H9 (cell line): ENCODE data around the gene DCAF5. TPM values are rescaled to one million over a fixed set of nuclear protein-coding genes. Genes with fewer than 3 reads are reported as not detected.
"Not testable (repeated sequence)": the region's sequence is repeated elsewhere in the genome, so short reads cannot be mapped to it uniquely, and the experiment has no call there.

ENCODE experiments used
- DNase-seq: peaks from one replicate; pipeline ENCODE4 v3.0.0-alpha.2; 2017
- H2AFZ ChIP-seq: one replicate; pipeline ENCODE4 v1.6.1; 2013; ENCODE audit warnings: mild to moderate bottlenecking, low read length, control low read depth, moderate library complexity
- H2AK5ac ChIP-seq: 2 replicates; pipeline ENCODE4 v1.6.1; 2013; ENCODE audit warnings: low read length, control low read depth, mixed read lengths; ENCODE audit not compliant: insufficient read length
- H2BK120ac ChIP-seq: one replicate; pipeline ENCODE4 v1.6.1; 2013; ENCODE audit warnings: low read depth, mild to moderate bottlenecking, low read length, control low read depth, inconsistent platforms; ENCODE audit not compliant: poor library complexity, severe bottlenecking
- H2BK12ac ChIP-seq: 2 replicates; pipeline ENCODE4 v1.6.1; 2013; ENCODE audit warnings: low read length, control low read depth, mixed read lengths, low read depth; ENCODE audit not compliant: insufficient read length
- H2BK15ac ChIP-seq: 2 replicates; pipeline ENCODE4 v1.6.1; 2013; ENCODE audit warnings: low read depth, low read length, control low read depth
- H2BK20ac ChIP-seq: one replicate; pipeline ENCODE4 v1.6.1; 2013; ENCODE audit warnings: low read depth, mild to moderate bottlenecking, low read length, control low read depth, inconsistent platforms; ENCODE audit not compliant: poor library complexity, severe bottlenecking
- H2BK5ac ChIP-seq: 2 replicates; pipeline ENCODE4 v1.6.1; 2013; ENCODE audit warnings: low read length, control low read depth, mixed read lengths; ENCODE audit not compliant: insufficient read length
- H3K14ac ChIP-seq: 2 replicates; pipeline ENCODE4 v1.6.1; 2013; ENCODE audit warnings: low read length, control low read depth; ENCODE audit not compliant: insufficient read depth
- H3K18ac ChIP-seq: 2 replicates; pipeline ENCODE4 v1.6.1; 2013; ENCODE audit warnings: low read depth, mild to moderate bottlenecking, mixed read lengths, low read length, control low read depth; ENCODE audit not compliant: insufficient read length
- H3K23ac ChIP-seq: 2 replicates; pipeline ENCODE4 v1.6.1; 2013; ENCODE audit warnings: low read length, control low read depth, mixed read lengths, low read depth; ENCODE audit not compliant: insufficient read length
- H3K23me2 ChIP-seq: 2 replicates; pipeline ENCODE4 v1.6.1; 2013; ENCODE audit warnings: low read depth, mild to moderate bottlenecking, mixed read lengths, low read length, control low read depth; ENCODE audit not compliant: insufficient read length, poor library complexity, severe bottlenecking
- H3K27ac ChIP-seq: 2 replicates; pipeline ENCODE4 v1.5.1; 2013; ENCODE audit warnings: low read length, control low read depth, mixed read lengths, low read depth; ENCODE audit not compliant: insufficient read length
- H3K27me3 ChIP-seq: 2 replicates; pipeline ENCODE4 v1.6.1; 2013; ENCODE audit warnings: low read length, control low read depth, inconsistent platforms; ENCODE audit not compliant: insufficient read depth
- H3K4ac ChIP-seq: 2 replicates; pipeline ENCODE4 v1.6.1; 2013; ENCODE audit warnings: low read depth, mild to moderate bottlenecking, control low read depth, inconsistent platforms, low read length, moderate library complexity
- H3K4me1 ChIP-seq: 2 replicates; pipeline ENCODE4 v1.6.1; 2013; ENCODE audit warnings: low read length, control low read depth, inconsistent platforms; ENCODE audit not compliant: insufficient read depth
- H3K4me2 ChIP-seq: 2 replicates; pipeline ENCODE4 v1.6.1; 2013; ENCODE audit warnings: low read length, control low read depth, mixed read lengths; ENCODE audit not compliant: insufficient read length, insufficient read depth
- H3K56ac ChIP-seq: 2 replicates; pipeline ENCODE4 v1.6.1; 2013; ENCODE audit warnings: low read depth, mild to moderate bottlenecking, mixed read lengths, low read length, control low read depth; ENCODE audit not compliant: insufficient read length
- H3K79me1 ChIP-seq: 2 replicates; pipeline ENCODE4 v1.6.1; 2013; ENCODE audit warnings: low read depth, mild to moderate bottlenecking, moderate library complexity, low read length, control low read depth, inconsistent platforms; ENCODE audit not compliant: insufficient read depth, poor library complexity, severe bottlenecking
- H3K79me2 ChIP-seq: 2 replicates; pipeline ENCODE4 v1.6.1; 2013; ENCODE audit warnings: low read length, control low read depth, inconsistent platforms; ENCODE audit not compliant: insufficient read depth
- H3K9ac ChIP-seq: 2 replicates; pipeline ENCODE4 v1.6.1; 2013; ENCODE audit warnings: low read length, control low read depth, mixed read lengths; ENCODE audit not compliant: insufficient read length; ENCODE audit errors: extremely low read depth
- H3K9me3 ChIP-seq: one replicate; pipeline ENCODE4 v1.6.1; 2013; ENCODE audit warnings: low read depth, low read length, inconsistent platforms; ENCODE audit not compliant: control insufficient read depth
- H3T11ph ChIP-seq: one replicate; pipeline ENCODE4 v1.6.1; 2013; ENCODE audit warnings: mild to moderate bottlenecking, low read length, control low read depth, inconsistent platforms
- H4K20me1 ChIP-seq: one replicate; pipeline ENCODE4 v1.6.1; 2013; ENCODE audit not compliant: control insufficient read depth, insufficient read length, insufficient read depth
- H4K5ac ChIP-seq: 2 replicates; pipeline ENCODE4 v1.6.1; 2013; ENCODE audit warnings: low read depth, mild to moderate bottlenecking, mixed read lengths, low read length, control low read depth; ENCODE audit not compliant: insufficient read length
- H4K8ac ChIP-seq: replicated peaks from 2 replicates; pipeline ENCODE4 v1.6.1; 2013; ENCODE audit warnings: low read length, control low read depth, mixed read lengths, low read depth; ENCODE audit not compliant: insufficient read length
- H4K91ac ChIP-seq: 2 replicates; pipeline ENCODE4 v1.6.1; 2013; ENCODE audit warnings: low read depth, mild to moderate bottlenecking, moderate library complexity, mixed read lengths, low read length, control low read depth; ENCODE audit not compliant: insufficient read length
- H3K27ac Mint-ChIP-seq, 3 experiments: 2 replicates in 2 of 3; 3 replicates in 1 of 3; pipeline ENCODE4 v1.8.0; 2020 to 2021; ENCODE audit warnings: mixed read lengths in 3 of 3, mild to moderate bottlenecking in 1 of 3, moderate library complexity in 1 of 3
- H3K27me3 Mint-ChIP-seq: 2 replicates; pipeline ENCODE4 v1.8.0; 2021; ENCODE audit warnings: low read depth, mild to moderate bottlenecking, moderate library complexity, mixed read lengths
- H3K36me3 Mint-ChIP-seq, 3 experiments: 2 replicates in 2 of 3; 3 replicates in 1 of 3; pipeline ENCODE4 v1.8.0; 2020 to 2021; ENCODE audit warnings: low read depth in 3 of 3, mixed read lengths in 3 of 3; ENCODE audit not compliant: insufficient read depth in 1 of 3
- H3K4me1 Mint-ChIP-seq, 2 experiments: 2 replicates each; pipeline ENCODE4 v1.8.0; 2020; ENCODE audit warnings: mixed read lengths in 2 of 2
- H3K4me3 Mint-ChIP-seq, 2 experiments: 2 replicates in 1 of 2; 3 replicates in 1 of 2; pipeline ENCODE4 v1.8.0; 2020 to 2021; ENCODE audit warnings: mild to moderate bottlenecking in 2 of 2, mixed read lengths in 2 of 2, moderate library complexity in 1 of 2
- H3K9me3 Mint-ChIP-seq, 2 experiments: 2 replicates in 1 of 2; 3 replicates in 1 of 2; pipeline ENCODE4 v1.8.0; 2020; ENCODE audit warnings: mild to moderate bottlenecking in 2 of 2, mixed read lengths in 2 of 2, moderate library complexity in 1 of 2
- WGBS: extraction: QIAGEN DNeasy Blood & Tissue Kit; methylation state at CpG from one replicate; pipeline ENCODE4 v1.1.7; 2013; ENCODE audit warnings: missing lambda C conversion rate, low lambda C conversion rate, mixed read lengths; ENCODE audit not compliant: insufficient read length; ENCODE audit errors: extremely low coverage; 5-methylcytosine and 5-hydroxymethylcytosine counted together
- total RNA-seq: library from RNA; stranded (reverse); gene quantifications from 2 replicates; pipeline ENCODE4 v1.2.1, GENCODE V29; 2021
- TF ChIP-seq, protein P1 (sequence below): fragments of 200-600 bp; sonication (generic); conservative IDR thresholded peaks from 3 replicates; pipeline ENCODE4 v1.8.0; 2021; ENCODE audit warnings: antibody characterized with exemption, mild to moderate bottlenecking

The DCAF5 gene
- total RNA-seq, 1 experiment from 2014 or later: 31.4 TPM

DNA sequence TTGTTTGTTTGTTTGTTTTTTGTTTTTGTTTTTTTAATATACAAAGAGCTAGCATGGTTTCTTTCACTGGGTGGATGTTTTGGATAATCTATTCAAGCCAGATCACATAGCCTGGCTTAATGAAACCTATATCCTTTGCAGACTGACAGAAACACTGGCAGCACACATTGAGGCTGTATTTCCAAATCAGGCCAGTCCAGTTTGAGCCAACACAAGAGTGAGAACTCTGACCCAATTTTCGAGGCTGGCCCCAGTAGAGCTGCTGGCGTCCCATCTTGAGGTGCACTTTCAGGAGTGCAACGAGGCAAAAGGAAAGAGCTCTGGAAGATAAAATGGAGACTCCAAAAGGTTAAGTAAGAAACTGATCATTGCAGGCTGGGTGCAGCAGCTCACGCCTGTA is 129.9 kb downstream of the DCAF5 start:
- TF ChIP-seq, protein P1, sequence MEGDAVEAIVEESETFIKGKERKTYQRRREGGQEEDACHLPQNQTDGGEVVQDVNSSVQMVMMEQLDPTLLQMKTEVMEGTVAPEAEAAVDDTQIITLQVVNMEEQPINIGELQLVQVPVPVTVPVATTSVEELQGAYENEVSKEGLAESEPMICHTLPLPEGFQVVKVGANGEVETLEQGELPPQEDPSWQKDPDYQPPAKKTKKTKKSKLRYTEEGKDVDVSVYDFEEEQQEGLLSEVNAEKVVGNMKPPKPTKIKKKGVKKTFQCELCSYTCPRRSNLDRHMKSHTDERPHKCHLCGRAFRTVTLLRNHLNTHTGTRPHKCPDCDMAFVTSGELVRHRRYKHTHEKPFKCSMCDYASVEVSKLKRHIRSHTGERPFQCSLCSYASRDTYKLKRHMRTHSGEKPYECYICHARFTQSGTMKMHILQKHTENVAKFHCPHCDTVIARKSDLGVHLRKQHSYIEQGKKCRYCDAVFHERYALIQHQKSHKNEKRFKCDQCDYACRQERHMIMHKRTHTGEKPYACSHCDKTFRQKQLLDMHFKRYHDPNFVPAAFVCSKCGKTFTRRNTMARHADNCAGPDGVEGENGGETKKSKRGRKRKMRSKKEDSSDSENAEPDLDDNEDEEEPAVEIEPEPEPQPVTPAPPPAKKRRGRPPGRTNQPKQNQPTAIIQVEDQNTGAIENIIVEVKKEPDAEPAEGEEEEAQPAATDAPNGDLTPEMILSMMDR: no peak
- H2AFZ ChIP-seq: no peak overlapping the region
- no peaks in the 10 kb centered on the region for H3K36me3 Mint-ChIP-seq

DNA sequence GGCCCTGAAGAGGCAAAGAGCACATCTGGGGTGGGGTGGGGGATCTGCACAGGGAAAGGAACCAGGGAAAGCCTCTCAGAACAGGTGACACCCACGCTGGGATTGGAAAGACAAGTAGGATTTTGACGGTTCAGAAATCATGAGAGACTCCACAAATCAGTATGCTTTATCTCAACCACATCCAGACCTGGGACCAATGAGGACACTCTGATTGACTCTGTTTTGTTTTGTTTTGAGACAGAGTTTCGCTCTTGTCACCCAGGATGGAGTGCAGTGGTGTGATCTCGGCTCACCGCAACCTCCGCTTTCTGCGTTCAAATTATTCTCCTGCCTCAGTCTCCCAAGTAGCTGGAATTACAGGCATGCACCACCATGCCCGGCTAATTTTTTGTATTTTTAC is 130.8 kb downstream of the DCAF5 start:
- H3K4me2 ChIP-seq, DNase-seq, H3K79me1 ChIP-seq, H2BK20ac ChIP-seq, H2AFZ ChIP-seq, H2AK5ac ChIP-seq, H3K4me3 Mint-ChIP-seq, H2BK15ac ChIP-seq, H4K20me1 ChIP-seq, H3K9me3 ChIP-seq, H2BK5ac ChIP-seq, H3K79me2 ChIP-seq, H3K18ac ChIP-seq, H2BK120ac ChIP-seq, H3K9ac ChIP-seq, H3K27me3 ChIP-seq, H3K27ac ChIP-seq, H3T11ph ChIP-seq, H4K8ac ChIP-seq, H2BK12ac ChIP-seq, H3K36me3 Mint-ChIP-seq, H3K9me3 Mint-ChIP-seq, H3K27me3 Mint-ChIP-seq, H4K91ac ChIP-seq, H4K5ac ChIP-seq, H3K4me1 Mint-ChIP-seq, H3K23ac ChIP-seq, H3K4me1 ChIP-seq, H3K23me2 ChIP-seq, H3K14ac ChIP-seq, H3K56ac ChIP-seq, H3K4ac ChIP-seq: not testable (repeated sequence)
- WGBS: no CpG with 5 or more reads among the region's 8 CpGs
- peak overlapping the region in 1 of 3 experiments; percentile 55; a peak in 1 of 7 replicates for H3K27ac Mint-ChIP-seq

More for the DNA sequence above, 129.9 kb downstream of the DCAF5 start:
- Histone ChIP-seq H2BK120ac (no peak overlapping the region), H3K14ac (no peak overlapping the region), H3K56ac (no peak overlapping the region), H3K18ac (no peak overlapping the region), H4K5ac (no peak overlapping the region), H3K9me3 (no peaks in the 10 kb centered on the region), H2BK15ac (no peak overlapping the region), H2BK12ac (no peak overlapping the region), H3T11ph (no peak overlapping the region), H3K23ac (no peak overlapping the region), H3K9ac (no peak overlapping the region), H3K4ac (no peak overlapping the region), H3K23me2 (no peaks in the 10 kb centered on the region), H4K20me1 (no peaks in the 10 kb centered on the region), H2AK5ac (no peak overlapping the region), H3K4me2 (no peak overlapping the region), H3K79me2 (no peaks in the 10 kb centered on the region), H2BK20ac (no peak overlapping the region), H3K79me1 (no peaks in the 10 kb centered on the region), H3K27me3 (no peaks in the 10 kb centered on the region), H4K8ac (no peak overlapping the region), H3K4me1 (no peaks in the 10 kb centered on the region), H2BK5ac (no peak overlapping the region), H4K91ac (no peak overlapping the region), H3K27ac (no peak overlapping the region)
- Mint-ChIP-seq H3K4me3 (no peak overlapping the region), H3K27me3 (no peaks in the 10 kb centered on the region; the same call in 1 of the 2 replicates), H3K9me3 (no peaks in the 10 kb centered on the region; a peak in 1 of 5 replicates), H3K4me1 (peaks cover 5 to 10% of the 10 kb centered on the region in 2 experiments), H3K27ac (no peak overlapping the region)
- DNase-seq: no peak
- WGBS: no CpG with 5 or more reads among the region's 4 CpGs
